ENCODE results near the gene ZNF133.
"Not testable (repeated sequence)": the region's sequence is repeated elsewhere in the genome, so short reads cannot be mapped to it uniquely, and the experiment has no call there.

The ZNF133 gene

GRCh38 chr20:18265441-18265840 lies 22.9 kb upstream of the ZNF133 start:
- CTCF ChIA-PET = interaction anchor here (1.3 kb wide), 1 partner anchor 14 kb away, joined by 5 read pairs; no protein-coding TSS in a partner anchor
- TF ChIP-seq CTCF (IDR thresholded peaks at IDR 0.05; ENCODE audit: insufficient read depth, low read length, missing control alignments) = no peak
- no peak for DNase-seq (ENCODE audit: low read depth, low spot score)
- POLR2A ChIA-PET = no interaction called here
- no peak overlapping the region for H3K4me3 ChIP-seq (ENCODE audit: low read depth, low read length)

GRCh38 chr20:18266282-18266681 lies 22.0 kb upstream of the ZNF133 start:
- no peak for TF ChIP-seq CTCF (IDR thresholded peaks at IDR 0.05; ENCODE audit: insufficient read depth, low read length, missing control alignments)
- DNase-seq (ENCODE audit: low read depth, low spot score) = no peak
- CTCF ChIA-PET = no interaction called here
- no peak overlapping the region for H3K4me3 ChIP-seq (ENCODE audit: low read depth, low read length)
- POLR2A ChIA-PET = no interaction called here

- no peak overlapping the region for H3K4me3 ChIP-seq (ENCODE audit: low read depth, low read length)
- DNase-seq (ENCODE audit: low read depth, low spot score) = no peak
- POLR2A ChIA-PET = no interaction called here
These were observed 20.5 kb upstream of the ZNF133 start for GRCh38 chr20:18267815-18268214.

GRCh38 chr20:18271160-18271559 lies 17.2 kb upstream of the ZNF133 start:
- DNase-seq (ENCODE audit: low read depth, low spot score) = no peak
- no peak overlapping the region for H3K4me3 ChIP-seq (ENCODE audit: low read depth, low read length)
- ChIA-PET POLR2A (no interaction called here), CTCF (interaction anchor here (1.3 kb wide), 1 partner anchor 181 kb away, joined by 3 read pairs; no protein-coding TSS in a partner anchor)
- no peak for TF ChIP-seq CTCF (IDR thresholded peaks at IDR 0.05; ENCODE audit: insufficient read depth, low read length, missing control alignments)

More at GRCh38 chr20:18267815-18268214, 20.5 kb upstream of the ZNF133 start:
- no peak for TF ChIP-seq CTCF (IDR thresholded peaks at IDR 0.05; ENCODE audit: insufficient read depth, low read length, missing control alignments)
- CTCF ChIA-PET = interaction anchor here (1.7 kb wide), 1 partner anchor 8 kb away, joined by 8 read pairs; no protein-coding TSS in a partner anchor

GRCh38 chr20:18272451-18272850 lies 15.9 kb upstream of the ZNF133 start:
- no peak overlapping the region for H3K4me3 ChIP-seq (ENCODE audit: low read depth, low read length)
- no peak for DNase-seq (ENCODE audit: low read depth, low spot score)
- ChIA-PET POLR2A (no interaction called here), CTCF (interaction anchor here (1.3 to 1.5 kb wide), 2 partner anchors 17 to 182 kb away, joined by 3 to 5 read pairs; no protein-coding TSS in a partner anchor)
- TF ChIP-seq CTCF (IDR thresholded peaks at IDR 0.05; ENCODE audit: insufficient read depth, low read length, missing control alignments) = no peak

- H3K4me3 ChIP-seq (ENCODE audit: low read depth, low read length) = no peak overlapping the region
- POLR2A ChIA-PET = no interaction called here
- no peak for DNase-seq (ENCODE audit: low read depth, low spot score)
- CTCF ChIA-PET = interaction anchor here (1.1 kb wide), 1 partner anchor 769 kb away, joined by 3 read pairs; no protein-coding TSS in a partner anchor
- no peak for TF ChIP-seq CTCF (IDR thresholded peaks at IDR 0.05; ENCODE audit: insufficient read depth, low read length, missing control alignments)
These were observed 14.6 kb upstream of the ZNF133 start for GRCh38 chr20:18273738-18274137.

GRCh38 chr20:18275960-18276359 lies 12.4 kb upstream of the ZNF133 start:
- POLR2A ChIA-PET; DNase-seq (ENCODE audit: low read depth, low spot score); H3K4me3 ChIP-seq (ENCODE audit: low read depth, low read length): not testable (repeated sequence)
- CTCF ChIA-PET = interaction anchor here (0.8 to 2.4 kb wide), 13 partner anchors 8 to 775 kb away, joined by 3 to 29 read pairs (median 4); partner anchors contain the start of gene ZNF133
